HepG2 (cell line): Measurements from ENCODE around the gene SPIN1. TPM values are rescaled to one million over a fixed set of nuclear protein-coding genes. Genes with fewer than 3 reads are reported as not detected.
A peak's percentile ranks its signal among the peaks of the same experiment; 100 is the strongest.

Experiments used
- AHDC1 ChIP-seq: sonication (generic); formaldehyde crosslinking; IDR thresholded peaks from 2 replicates; pipeline ENCODE4 v1.5.1; 2020; ENCODE audit warnings: mild to moderate bottlenecking, missing genetic modification reagents, borderline replicate concordance
- ARID3A ChIP-seq: IDR thresholded peaks from 2 replicates; pipeline ENCODE4 v1.6.1; 2012; ENCODE audit warnings: low read depth, low read length, improper control_type of control experiment
- FOXA1 ChIP-seq, 2 experiments: fragments of 450-650 bp in 1 of 2; sonication (generic) in 1 of 2; formaldehyde crosslinking in 1 of 2; IDR thresholded peaks; 2 replicates each; pipeline versions ENCODE4 v1.4.0 to v1.6.1; 2016 to 2020; ENCODE audit warnings: missing genetic modification reagents in 1 of 2
- GFI1 ChIP-seq: sonication (generic); formaldehyde crosslinking; IDR thresholded peaks from 2 replicates; pipeline ENCODE4 v1.5.0; 2020; ENCODE audit warnings: missing genetic modification reagents, mild to moderate bottlenecking, borderline replicate concordance
- GLI4 ChIP-seq: sonication (generic); formaldehyde crosslinking; IDR thresholded peaks from 2 replicates; pipeline ENCODE4 v1.5.1; 2020; ENCODE audit warnings: missing genetic modification reagents, mild to moderate bottlenecking, moderate library complexity, borderline replicate concordance
- HMG20A ChIP-seq: IDR thresholded peaks from 2 replicates; pipeline ENCODE4 v1.6.1; 2016; ENCODE audit warnings: borderline replicate concordance
- MEIS1 ChIP-seq: sonication (generic); formaldehyde crosslinking; IDR thresholded peaks from 2 replicates; pipeline ENCODE4 v1.9.0; 2021; ENCODE audit warnings: mild to moderate bottlenecking, missing genetic modification reagents, moderate library complexity, borderline replicate concordance
- PBX2 ChIP-seq: IDR thresholded peaks from 2 replicates; pipeline ENCODE4 v1.6.1; 2016; ENCODE audit warnings: control low read depth
- PRDM4 ChIP-seq: sonication (generic); formaldehyde crosslinking; IDR thresholded peaks from 2 replicates; pipeline ENCODE4 v1.9.0; 2021; ENCODE audit warnings: missing genetic modification reagents, borderline replicate concordance
- SIN3B ChIP-seq: fragments of 150-350 bp; IDR thresholded peaks from 2 replicates; pipeline ENCODE4 v1.6.1; 2014; ENCODE audit warnings: low read length
- SOX6 ChIP-seq, 2 experiments: fragments of 450-650 bp in 1 of 2; sonication (generic) in 1 of 2; formaldehyde crosslinking in 1 of 2; IDR thresholded peaks; 2 replicates each; pipeline versions ENCODE4 v1.4.0 to v1.6.1; 2017 to 2020; ENCODE audit warnings: antibody characterized with exemption in 1 of 2, mild to moderate bottlenecking in 1 of 2, missing genetic modification reagents in 1 of 2
- SRY ChIP-seq: sonication (generic); formaldehyde crosslinking; IDR thresholded peaks from 2 replicates; pipeline ENCODE4 v1.8.0; 2022; ENCODE audit warnings: mild to moderate bottlenecking, missing genetic modification reagents
- TCF7L2 ChIP-seq: IDR thresholded peaks from 2 replicates; pipeline ENCODE4 v1.6.1; 2011; ENCODE audit warnings: mild to moderate bottlenecking, low read depth, low read length, moderate library complexity
- ZNF441 ChIP-seq: sonication (generic); formaldehyde crosslinking; IDR thresholded peaks from 2 replicates; pipeline ENCODE4 v1.7.0; 2021; ENCODE audit warnings: missing genetic modification reagents, borderline replicate concordance
- ZNF510 ChIP-seq: sonication (generic); formaldehyde crosslinking; IDR thresholded peaks from 2 replicates; pipeline ENCODE4 v1.4.0; 2020; ENCODE audit warnings: low read depth, mild to moderate bottlenecking, missing genetic modification reagents
- ZNF549 ChIP-seq: sonication (generic); formaldehyde crosslinking; IDR thresholded peaks from 2 replicates; pipeline ENCODE4 v1.5.0; 2020; ENCODE audit warnings: missing genetic modification reagents
- ZNF776 ChIP-seq: sonication (generic); formaldehyde crosslinking; IDR thresholded peaks from 2 replicates; pipeline ENCODE4 v1.4.0; 2020; ENCODE audit warnings: mild to moderate bottlenecking, missing genetic modification reagents
- polyA plus RNA-seq, 8 experiments: library from polyadenylated mRNA; depleted of rRNA in 3 of 8; stranded (reverse) in 7 of 8; unstranded in 1 of 8; fragments of >200 nt; fragmentation: Illumina TruSeq in 4 of 8; extraction: Trizol in 4 of 8; gene quantifications; 2 replicates each; pipeline versions ENCODE4 v1.2.1 to v1.2.3, GENCODE V29; 2011 to 2016; ENCODE audit warnings: low read depth in 4 of 8, missing spikeins in 1 of 8, mixed read lengths in 1 of 8; ENCODE audit not compliant: insufficient read depth in 1 of 8
- total RNA-seq, 5 experiments: library from RNA; depleted of rRNA; stranded (reverse); fragments of >200 nt; fragmentation: Illumina TruSeq; extraction: Trizol; gene quantifications; 2 replicates each; pipeline ENCODE4 v1.2.3, GENCODE V29; 2016; ENCODE audit warnings: low read depth in 1 of 5

SPIN1 gene
- total and polyA plus RNA-seq, 2 of the 13 experiments (the other 11 are each of a cell fraction or from before 2014, with no cell fraction given): 20.0 to 24.3 TPM

- TF ChIP-seq ARID3A (no peak), AHDC1 (peak; percentile 24; the same call in 1 of the 2 replicates), MEIS1 (CRISPR knock-in tag) (no peak), ZNF776 (CRISPR knock-in tag) (no peak), PBX2 (CRISPR knock-in tag) (no peak), ZNF549 (CRISPR knock-in tag) (no peak), HMG20A (CRISPR knock-in tag) (no peak; the same call in 1 of the 2 replicates), SIN3B (no peak), GFI1 (peak; percentile 75; the same call in 1 of the 2 replicates), ZNF441 (CRISPR knock-in tag) (no peak), FOXA1 (IDR thresholded peaks at IDR 0.05) (no peak), FOXA1 (CRISPR knock-in tag; IDR thresholded peaks at IDR 0.05) (0 out of 2 replicates have a peak, but pooled peaks have one; percentile 19), ZNF510 (CRISPR knock-in tag) (no peak), GLI4 (no peak), TCF7L2 (no peak), SOX6 (IDR thresholded peaks at IDR 0.05) (no peak), SOX6 (CRISPR knock-in tag; IDR thresholded peaks at IDR 0.05) (no peak; the same call in 1 of the 2 replicates), SRY (CRISPR knock-in tag) (no peak), PRDM4 (CRISPR knock-in tag) (no peak)
These were observed 49.2 kb downstream of the SPIN1 start (continued) for GRCh38 chr9:88437210-88438146.
